Ishikawa (cell line): Measurements from ENCODE around the gene PDZRN3.

Experiments used
- CEBPB ChIP-seq: IDR thresholded peaks from 2 replicates; pipeline ENCODE4 v1.6.1; 2012
- CREB1 ChIP-seq: IDR thresholded peaks from 2 replicates; pipeline ENCODE4 v1.6.1; 2012; ENCODE audit warnings: low read depth
- EGR1 ChIP-seq: IDR thresholded peaks from 2 replicates; pipeline ENCODE4 v1.6.1; 2012
- EP300 ChIP-seq: IDR thresholded peaks from 2 replicates; pipeline ENCODE4 v1.6.1; 2012; ENCODE audit warnings: borderline replicate concordance
- FOXM1 ChIP-seq: IDR thresholded peaks from 2 replicates; pipeline ENCODE4 v1.6.1; 2012; ENCODE audit warnings: low read depth, borderline replicate concordance
- MAX ChIP-seq: IDR thresholded peaks from 2 replicates; pipeline ENCODE4 v1.6.1; 2012
- NFIC ChIP-seq: IDR thresholded peaks from 2 replicates; pipeline ENCODE4 v1.6.1; 2012
- RAD21 ChIP-seq: IDR thresholded peaks from 2 replicates; pipeline ENCODE4 v1.6.1; 2012; ENCODE audit warnings: low read depth
- REST ChIP-seq: IDR thresholded peaks from 2 replicates; pipeline ENCODE4 v1.6.1; 2012; ENCODE audit warnings: low read depth, mild to moderate bottlenecking
- TAF1 ChIP-seq: IDR thresholded peaks from 2 replicates; pipeline ENCODE4 v1.6.1; 2012; ENCODE audit warnings: low read depth, mild to moderate bottlenecking
- TCF12 ChIP-seq: IDR thresholded peaks from 2 replicates; pipeline ENCODE4 v1.6.1; 2012; ENCODE audit warnings: low read depth
- TEAD4 ChIP-seq: IDR thresholded peaks from 2 replicates; pipeline ENCODE4 v1.6.1; 2012
- YY1 ChIP-seq: IDR thresholded peaks from 2 replicates; pipeline ENCODE4 v1.6.1; 2012; ENCODE audit warnings: low read depth
- ZBTB7A ChIP-seq: IDR thresholded peaks from 2 replicates; pipeline ENCODE4 v1.6.1; 2012; ENCODE audit warnings: low read depth
- TF ChIP-seq, protein P1 (sequence below): IDR thresholded peaks from 2 replicates; pipeline ENCODE4 v1.6.1; 2012

PDZRN3 gene

DNA sequence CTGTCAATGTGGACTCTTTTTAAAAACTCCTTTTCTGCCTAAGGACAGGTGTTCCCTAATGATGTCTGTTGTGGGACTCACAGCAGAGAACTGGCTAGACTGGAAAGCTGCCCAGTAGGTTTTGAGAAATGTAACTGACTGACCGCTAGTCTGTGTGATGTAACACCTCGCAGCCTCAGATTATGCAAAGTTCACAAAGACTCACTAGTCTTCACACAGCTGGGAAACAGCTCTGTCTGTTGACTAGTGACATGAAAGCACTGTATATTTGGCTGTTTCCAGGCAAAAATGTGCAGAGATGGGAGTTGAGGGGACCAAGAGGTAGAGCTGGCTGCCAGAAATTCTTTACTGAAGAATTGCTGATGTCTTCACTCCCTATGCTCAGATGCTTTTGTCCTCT, 10.3 kb downstream of the PDZRN3 start:
- no peak for TF ChIP-seq TAF1
- no peak for TF ChIP-seq REST
- TF ChIP-seq RAD21: no peak
- TF ChIP-seq CREB1: no peak
- no peak for TF ChIP-seq TCF12
- no peak for TF ChIP-seq CEBPB
- TF ChIP-seq MAX: no peak
- TF ChIP-seq EP300: no peak
- no peak for TF ChIP-seq FOXM1
- no peak for TF ChIP-seq TEAD4
- TF ChIP-seq ZBTB7A: no peak
- TF ChIP-seq NFIC: no peak
- no peak for TF ChIP-seq YY1
- TF ChIP-seq EGR1: no peak

DNA sequence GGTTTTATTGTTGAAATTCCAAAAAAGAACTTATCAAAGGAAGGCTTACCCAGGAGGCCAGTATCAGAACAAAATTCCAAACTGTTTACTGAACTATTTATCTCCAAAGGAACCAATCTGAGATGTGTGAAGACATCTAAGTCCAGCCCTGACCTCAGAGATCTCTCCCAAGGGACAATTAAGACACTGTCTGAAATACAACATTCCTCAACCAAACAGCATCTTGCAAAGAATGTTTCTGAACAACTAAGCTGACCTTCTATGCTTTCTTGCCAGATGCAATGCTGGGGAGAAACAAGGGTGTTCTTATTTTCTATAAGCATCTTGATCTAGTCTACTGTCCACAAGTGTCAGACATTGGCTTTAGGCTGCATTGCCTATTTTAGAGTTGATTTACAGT, 13.6 kb downstream of the PDZRN3 start:
- TF ChIP-seq REST (no peak), FOXM1 (no peak), CREB1 (no peak), EGR1 (no peak)

DNA sequence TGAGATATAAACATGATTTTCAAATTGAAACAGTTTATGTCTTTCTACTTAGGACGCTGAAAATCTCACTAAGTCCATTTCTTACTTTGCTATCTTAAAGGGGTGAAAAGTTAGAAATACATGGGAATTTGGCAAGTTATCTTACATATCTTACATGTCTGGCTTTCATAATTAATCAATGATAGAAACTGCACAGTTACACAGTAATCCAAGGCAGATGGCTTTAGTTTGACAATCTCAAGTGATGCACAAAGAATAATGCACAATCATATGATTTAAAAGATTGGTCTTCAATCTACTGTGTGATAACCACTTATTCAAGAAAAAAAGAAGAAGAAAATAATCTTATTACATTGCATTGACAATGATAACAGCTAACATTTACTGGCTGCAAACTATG, 14.2 kb downstream of the PDZRN3 start:
- no peak for TF ChIP-seq CREB1
- no peak for TF ChIP-seq EP300
- no peak for TF ChIP-seq YY1
- no peak for TF ChIP-seq TEAD4
- TF ChIP-seq TAF1: no peak
- TF ChIP-seq CEBPB: no peak
- no peak for TF ChIP-seq NFIC
- TF ChIP-seq FOXM1: no peak
- no peak for TF ChIP-seq EGR1
- no peak for TF ChIP-seq RAD21
- no peak for TF ChIP-seq REST
- no peak for TF ChIP-seq MAX
- TF ChIP-seq ZBTB7A: no peak
- no peak for TF ChIP-seq TCF12

- no peak for TF ChIP-seq RAD21
- no peak for TF ChIP-seq CREB1
- no peak for TF ChIP-seq TCF12
- no peak for TF ChIP-seq FOXM1
- TF ChIP-seq MAX: no peak
- no peak for TF ChIP-seq REST
- TF ChIP-seq, protein P1, sequence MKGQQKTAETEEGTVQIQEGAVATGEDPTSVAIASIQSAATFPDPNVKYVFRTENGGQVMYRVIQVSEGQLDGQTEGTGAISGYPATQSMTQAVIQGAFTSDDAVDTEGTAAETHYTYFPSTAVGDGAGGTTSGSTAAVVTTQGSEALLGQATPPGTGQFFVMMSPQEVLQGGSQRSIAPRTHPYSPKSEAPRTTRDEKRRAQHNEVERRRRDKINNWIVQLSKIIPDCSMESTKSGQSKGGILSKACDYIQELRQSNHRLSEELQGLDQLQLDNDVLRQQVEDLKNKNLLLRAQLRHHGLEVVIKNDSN: no peak
- no peak for TF ChIP-seq EGR1
- TF ChIP-seq YY1: no peak
- TF ChIP-seq ZBTB7A: no peak
- no peak for TF ChIP-seq TEAD4
These were observed 15.1 kb downstream of the PDZRN3 start for GRCh38 chr3:73609655-73610054.
